Endothelial cell (in vitro differentiated cells): Measurements from ENCODE around the gene STPG4. TPM values are rescaled to one million over a fixed set of nuclear protein-coding genes. Genes with fewer than 3 reads are reported as not detected.

ENCODE experiments used
- DNase-seq: peaks from one replicate; pipeline ENCODE4 v3.0.0; 2021; ENCODE audit warnings: low spot score
- H3K27ac Mint-ChIP-seq: one replicate; pipeline ENCODE4 v1.8.0; 2021; ENCODE audit warnings: mixed read lengths, inconsistent platforms; ENCODE audit not compliant: unreplicated experiment
- H3K27me3 Mint-ChIP-seq: one replicate; pipeline ENCODE4 v1.8.0; 2021; ENCODE audit warnings: mild to moderate bottlenecking, moderate library complexity, mixed read lengths, inconsistent platforms; ENCODE audit not compliant: unreplicated experiment
- H3K36me3 Mint-ChIP-seq: one replicate; pipeline ENCODE4 v1.8.0; 2021; ENCODE audit warnings: mild to moderate bottlenecking, low read depth, mixed read lengths, inconsistent platforms; ENCODE audit not compliant: unreplicated experiment
- H3K4me1 Mint-ChIP-seq: one replicate; pipeline ENCODE4 v1.8.0; 2021; ENCODE audit warnings: mild to moderate bottlenecking, mixed read lengths, inconsistent platforms; ENCODE audit not compliant: unreplicated experiment
- H3K4me3 Mint-ChIP-seq: one replicate; pipeline ENCODE4 v1.8.0; 2021; ENCODE audit warnings: mild to moderate bottlenecking, mixed read lengths, inconsistent platforms; ENCODE audit not compliant: unreplicated experiment
- H3K9me3 Mint-ChIP-seq: one replicate; pipeline ENCODE4 v1.8.0; 2021; ENCODE audit warnings: mixed read lengths, inconsistent platforms; ENCODE audit not compliant: unreplicated experiment
- CTCF ChIP-seq: fragments of 200-600 bp; sonication (generic); IDR thresholded peaks from one replicate; pipeline ENCODE4 v1.5.0; 2021; ENCODE audit warnings: antibody characterized with exemption; ENCODE audit not compliant: unreplicated experiment
- total RNA-seq: library from RNA; stranded (reverse); fragmentation: NEBNext Ultra II Directional; extraction: Animal tissue kit (Norgen Biotek cat#: 25700); gene quantifications from one replicate; pipeline ENCODE4 v1.2.1, GENCODE V29; 2021; ENCODE audit not compliant: unreplicated experiment

The STPG4 gene
- total RNA-seq, 1 donor from 2014 or later: not detected

- H3K4me3 Mint-ChIP-seq: no peak overlapping the region
- no peaks in the 10 kb centered on the region for H3K4me1 Mint-ChIP-seq
- no peaks in the 10 kb centered on the region for H3K27me3 Mint-ChIP-seq
- H3K36me3 Mint-ChIP-seq: peaks cover 22% of the 10 kb centered on the region
- no peaks in the 10 kb centered on the region for H3K9me3 Mint-ChIP-seq
- no peak for DNase-seq
- H3K27ac Mint-ChIP-seq: no peak overlapping the region
- TF ChIP-seq CTCF: no peak
These were observed 6.4 kb upstream of the STPG4 start for GRCh38 chr2:47161475-47161874.

GRCh38 chr2:47160660-47161059 lies 5.6 kb upstream of the STPG4 start:
- Mint-ChIP-seq H3K27me3 (no peaks in the 10 kb centered on the region), H3K4me3 (no peak overlapping the region), H3K36me3 (peaks cover 21% of the 10 kb centered on the region), H3K4me1 (peaks cover 2% of the 10 kb centered on the region), H3K27ac (no peak overlapping the region), H3K9me3 (no peaks in the 10 kb centered on the region)
- no peak for TF ChIP-seq CTCF
- DNase-seq: no peak

DNA sequence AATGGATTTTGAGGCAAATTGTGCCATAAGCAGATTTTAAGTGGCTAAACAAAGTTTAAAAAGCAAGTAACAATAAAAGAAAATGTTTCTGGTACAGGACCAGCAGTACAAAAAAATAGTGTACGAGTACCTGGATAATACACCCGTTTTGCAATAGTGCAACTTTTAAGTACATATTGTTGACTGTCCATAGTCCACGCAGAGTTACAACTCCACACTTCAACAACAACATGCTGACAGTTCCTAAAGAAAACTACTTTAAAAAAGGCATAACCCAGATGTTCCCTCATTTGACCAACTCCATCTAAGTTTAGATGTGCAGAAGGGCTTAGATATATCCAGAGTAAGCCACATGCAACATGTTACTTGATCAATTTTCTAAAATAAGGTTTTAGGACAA lies 5.1 kb upstream of the STPG4 start:
- peaks cover 18% of the 10 kb centered on the region for H3K36me3 Mint-ChIP-seq

GRCh38 chr2:47159627-47160026 lies 4.5 kb upstream of the STPG4 start:
- no peak for TF ChIP-seq CTCF
- H3K27me3 Mint-ChIP-seq: no peaks in the 10 kb centered on the region
- DNase-seq: no peak
- peaks cover 6% of the 10 kb centered on the region for H3K4me1 Mint-ChIP-seq
- H3K27ac Mint-ChIP-seq: no peak overlapping the region
- peaks cover 15% of the 10 kb centered on the region for H3K36me3 Mint-ChIP-seq
- H3K4me3 Mint-ChIP-seq: no peak overlapping the region
- no peaks in the 10 kb centered on the region for H3K9me3 Mint-ChIP-seq

More for the DNA sequence above, 5.1 kb upstream of the STPG4 start:
- TF ChIP-seq CTCF: no peak
- no peak overlapping the region for H3K27ac Mint-ChIP-seq
- H3K27me3 Mint-ChIP-seq: no peaks in the 10 kb centered on the region
- peaks cover 2% of the 10 kb centered on the region for H3K4me1 Mint-ChIP-seq
- no peak overlapping the region for H3K4me3 Mint-ChIP-seq
- H3K9me3 Mint-ChIP-seq: no peaks in the 10 kb centered on the region
- DNase-seq: no peak

DNA sequence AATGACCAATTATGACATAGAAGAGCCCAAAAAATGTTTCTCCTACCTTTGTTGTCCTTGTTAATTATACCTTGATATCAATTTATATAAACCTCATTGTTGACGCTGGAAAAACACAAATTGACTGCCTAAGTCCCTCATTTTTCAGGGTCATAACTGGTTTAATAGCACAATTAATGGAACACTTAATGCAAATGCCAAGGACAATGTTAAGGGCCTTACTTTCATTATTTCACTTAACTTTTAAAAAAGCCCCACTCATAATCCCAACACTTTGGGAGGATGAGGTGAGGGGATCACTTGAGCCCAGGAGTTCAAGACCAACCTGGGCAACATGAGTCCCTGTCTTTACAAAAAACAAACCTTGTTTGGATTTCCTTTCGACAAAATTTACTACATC lies 3.5 kb upstream of the STPG4 start:
- Mint-ChIP-seq H3K4me3 (no peak overlapping the region), H3K4me1 (peaks cover 10% of the 10 kb centered on the region), H3K36me3 (peaks cover 19% of the 10 kb centered on the region), H3K27ac (no peak overlapping the region), H3K27me3 (no peaks in the 10 kb centered on the region), H3K9me3 (no peaks in the 10 kb centered on the region)
- no peak for DNase-seq
- TF ChIP-seq CTCF: no peak
